Spleen (tissue), 7 donors: ENCODE data around the gene AKNA.

Experiments used
- CTCF ChIP-seq, 11 experiments: fragments of 200-600 bp in 7 of 11; fragments of 450-650 bp in 4 of 11; sonication (generic) in 4 of 11; IDR thresholded peaks in 8 of 11; conservative IDR thresholded peaks in 3 of 11; 1 replicate in 7 of 11; 2 replicates in 4 of 11; pipeline versions ENCODE4 v1.4.0 to v1.8.0; 2016 to 2021; ENCODE audit warnings: antibody characterized with exemption in 11 of 11, inconsistent platforms in 4 of 11, mild to moderate bottlenecking in 1 of 11
- POLR2A ChIP-seq, 3 donors: fragments of 450-650 bp; IDR thresholded peaks; one replicate each; pipeline ENCODE4 v1.5.1; 2017; ENCODE audit warnings: antibody characterized with exemption in 3 of 3, mild to moderate bottlenecking in 1 of 3
- POLR2AphosphoS5 ChIP-seq, 3 donors: sonication (generic); formaldehyde crosslinking; IDR thresholded peaks; one replicate each; pipeline ENCODE4 v1.5.1; 2017; ENCODE audit warnings: antibody characterized with exemption in 3 of 3
- donor health status: DM: no; HTN: no; CAD: no; lungs with moderate emphysema.
- donor health status: DM: no; HTN: no; CAD: no.
- donor health status: DM: no; HTN: no; CAD: no.

DNA sequence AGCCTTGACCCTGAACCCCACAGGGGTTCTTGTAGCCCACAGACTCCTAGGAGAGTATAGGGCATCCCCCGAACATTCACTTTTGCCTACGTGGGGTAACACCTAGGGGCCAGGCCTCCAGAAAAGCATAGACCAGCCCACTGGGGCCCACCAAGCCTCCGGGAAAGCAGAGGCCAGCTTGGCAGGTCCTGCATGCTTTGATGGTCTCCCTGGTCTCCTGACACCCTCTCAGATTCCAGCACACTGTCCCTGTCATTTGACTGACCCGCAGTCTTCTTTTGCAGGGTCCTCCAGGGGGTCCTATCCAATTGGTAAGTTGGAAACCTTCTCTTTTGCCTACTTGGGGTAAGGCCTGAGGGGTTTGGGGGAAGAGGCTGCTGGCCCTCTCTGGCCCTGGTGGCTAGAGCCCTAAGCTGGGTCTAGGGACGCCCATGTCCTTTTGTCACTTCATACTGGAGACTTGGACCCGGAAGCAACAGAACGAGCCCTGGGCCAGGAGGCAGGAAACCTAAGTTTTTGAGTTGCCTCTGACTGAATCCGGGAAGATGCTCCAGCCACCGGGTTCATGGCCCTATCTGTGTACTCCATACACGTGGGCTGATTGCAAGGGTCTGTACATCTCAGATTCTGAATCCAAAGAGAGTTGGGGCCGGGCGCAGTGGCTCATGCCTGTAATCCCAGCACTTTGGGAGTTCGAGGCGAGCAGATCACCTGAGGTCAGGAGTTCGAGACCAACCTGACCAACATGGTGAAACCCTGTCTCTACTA, 85.8 kb downstream of the AKNA start:
- TF ChIP-seq POLR2A (IDR thresholded peaks at IDR 0.05) (no peak), CTCF (IDR thresholded peaks at IDR 0.05 in 8 of 11, conservative IDR thresholded peaks at IDR 0.05 in 3 of 11) (no peak), POLR2AphosphoS5 (IDR thresholded peaks at IDR 0.05) (no peak)
